ENCODE data around the gene ANKS3. TPM values are rescaled to one million over a fixed set of nuclear protein-coding genes. Genes with fewer than 3 reads are reported as not detected.

Gene ANKS3
- total and polyA plus RNA-seq, 2 of the 8 experiments (the other 6 are each of a cell fraction or from before 2014, with no cell fraction given), result 15.5 to 23.9 TPM

DNA sequence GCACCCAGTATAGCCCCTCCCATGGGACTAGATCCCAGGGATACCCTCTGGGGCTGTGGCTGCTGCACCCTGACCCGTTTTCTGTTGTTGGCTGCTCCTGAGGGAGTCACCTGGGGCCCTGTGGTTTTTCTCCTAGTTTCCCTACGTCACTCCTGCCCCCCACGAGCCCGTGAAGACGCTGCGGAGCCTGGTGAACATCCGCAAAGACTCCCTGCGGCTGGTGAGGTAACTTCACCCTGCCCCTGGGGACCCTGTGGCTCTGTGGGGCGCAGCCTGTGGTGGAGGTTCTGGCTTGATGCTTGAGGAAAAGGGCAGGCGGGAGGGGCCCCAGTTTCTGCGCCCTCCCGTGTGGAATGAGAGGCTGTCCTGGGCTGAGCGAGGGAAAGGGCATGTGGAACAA is 82.2 kb downstream of the ANKS3 start:
- ChIA-PET POLR2A (ENCODE audit: partially characterized antibody) (interaction anchor here (0.5 to 1.3 kb wide), 2 partner anchors 18 to 22 kb away, joined by 3 to 4 read pairs; no protein-coding TSS in a partner anchor), CTCF (ENCODE audit: partially characterized antibody) (interaction anchor here (0.7 to 2.9 kb wide), 11 partner anchors 9 to 144 kb away, joined by 3 to 49 read pairs (median 4); partner anchors contain the start of gene MGRN1)
- no peak overlapping the region for H2BK20ac ChIP-seq (ENCODE audit: low read length)
- DNase-seq (ENCODE audit: low read depth in 1 of 2, low spot score in 2 of 2) (no peak), FAIRE-seq (no peak)
- H3K14ac ChIP-seq (ENCODE audit: insufficient read length), result no peak overlapping the region
- no peaks in the 10 kb centered on the region for H3K27me3 ChIP-seq (replicated peaks in 1 of 4; ENCODE audit: control insufficient read depth in 3 of 4, extremely low read depth in 1 of 4, insufficient read depth in 3 of 4, low read length in 3 of 4)
- no peak overlapping the region for H2AFZ ChIP-seq (ENCODE audit: low read length)
- H3K23me2 ChIP-seq (ENCODE audit: low read depth, low read length), result no peaks in the 10 kb centered on the region
- H3K56ac ChIP-seq (replicated peaks; ENCODE audit: insufficient read length, low read depth, low read length), result no peak overlapping the region
- peaks cover 9 to 16% of the 10 kb centered on the region in 2 experiments for H4K20me1 ChIP-seq (replicated peaks in 1 of 2; ENCODE audit: control insufficient read depth in 1 of 2, insufficient read depth in 2 of 2, low read length in 2 of 2)
- no peak overlapping the region for H2BK15ac ChIP-seq (ENCODE audit: low read length)
- H3K79me1 ChIP-seq (ENCODE audit: low read depth, low read length), result peaks cover 9% of the 10 kb centered on the region
- no peak overlapping the region for H3K4me3 ChIP-seq (ENCODE audit: extremely low read depth in 1 of 4, insufficient read depth in 2 of 4, low read depth in 3 of 4, low read length in 4 of 4)
- H2BK12ac ChIP-seq (ENCODE audit: low read depth, low read length), result no peak overlapping the region
- no peak overlapping the region for H3K9ac ChIP-seq (replicated peaks in 1 of 4; ENCODE audit: extremely low read depth in 1 of 4, low read depth in 3 of 4, low read length in 3 of 4)
- no peak overlapping the region for H3K27ac ChIP-seq (ENCODE audit: low read depth, low read length)
- no peaks in the 10 kb centered on the region for H3K9me3 ChIP-seq (ENCODE audit: insufficient read depth in 2 of 2, low read depth in 1 of 2, low read length in 1 of 2)
- no peak overlapping the region for H3K4me2 ChIP-seq (ENCODE audit: insufficient read depth in 1 of 2, low read depth in 2 of 2, low read length in 2 of 2)
- H4K8ac ChIP-seq (ENCODE audit: extremely low read depth, insufficient read depth, low read length), result no peak overlapping the region
- H3K4ac ChIP-seq (replicated peaks; ENCODE audit: insufficient read length, low read depth, low read length), result no peak overlapping the region
- H2BK5ac ChIP-seq (ENCODE audit: low read depth, low read length), result no peak overlapping the region
- H4K5ac ChIP-seq (ENCODE audit: insufficient read length, low read depth, low read length), result no peak overlapping the region
- H2AK5ac ChIP-seq (ENCODE audit: low read depth, low read length), result no peak overlapping the region
- H3K18ac ChIP-seq (ENCODE audit: extremely low read depth, low read length), result no peak overlapping the region
- H2BK120ac ChIP-seq (replicated peaks; ENCODE audit: low read depth, low read length), result no peak overlapping the region
- H3K4me1 ChIP-seq (replicated peaks in 1 of 4; ENCODE audit: control insufficient read depth in 3 of 4, insufficient read depth in 4 of 4, low read length in 3 of 4), result peaks cover 0 to 2% (median 0%) of the 10 kb centered on the region in 4 experiments; a peak in 2 of 7 replicates
- no peak overlapping the region for H4K91ac ChIP-seq (replicated peaks; ENCODE audit: insufficient read length, low read length)
- peaks cover 0 to 15% (median 7%) of the 10 kb centered on the region in 4 experiments; a peak in 7 of 8 replicates for H3K36me3 ChIP-seq (ENCODE audit: control insufficient read depth in 2 of 4, insufficient read depth in 4 of 4, low read length in 3 of 4)
- H3K79me2 ChIP-seq (ENCODE audit: control insufficient read depth in 1 of 2, insufficient read depth in 2 of 2, low read length in 2 of 2), result peaks cover 0 to 10% of the 10 kb centered on the region in 2 experiments; a peak in 2 of 4 replicates
- WGBS, 2 experiments (ENCODE audit: extremely low coverage in 1 of 2, insufficient coverage in 1 of 2, insufficient read length in 1 of 2, insufficient replicate concordance in 2 of 2, low coverage in 1 of 2, low lambda C conversion rate in 2 of 2, missing lambda C conversion rate in 1 of 2), result 90% methylated on average over 12 of the region's 13 CpGs; no CpG with 5 or more reads in 1 of the 2 experiments
- no peak overlapping the region for H3K23ac ChIP-seq (ENCODE audit: insufficient read length)
- TF ChIP-seq CREB1 (IDR thresholded peaks at IDR 0.05), result no peak
- TF ChIP-seq POU5F1 (IDR thresholded peaks at IDR 0.05; ENCODE audit: low read depth, low read length), result no peak
- no peak for TF ChIP-seq EGR1 (IDR thresholded peaks at IDR 0.05; ENCODE audit: borderline replicate concordance, low read depth, low read length)
- no peak for TF ChIP-seq TAF1 (IDR thresholded peaks at IDR 0.05; ENCODE audit: low read depth, low read length)
- TF ChIP-seq TAF7 (optimal IDR thresholded peaks at IDR 0.05; ENCODE audit: borderline replicate concordance, low read depth, low read length), result no peak
- TF ChIP-seq SAP30 (IDR thresholded peaks at IDR 0.05; ENCODE audit: insufficient read depth, insufficient replicate concordance, low read length), result no peak
- no peak for TF ChIP-seq POLR2A (IDR thresholded peaks at IDR 0.05; ENCODE audit: control extremely low read depth in 1 of 2, low read depth in 2 of 2, low read length in 2 of 2)
- TF ChIP-seq, protein P1, sequence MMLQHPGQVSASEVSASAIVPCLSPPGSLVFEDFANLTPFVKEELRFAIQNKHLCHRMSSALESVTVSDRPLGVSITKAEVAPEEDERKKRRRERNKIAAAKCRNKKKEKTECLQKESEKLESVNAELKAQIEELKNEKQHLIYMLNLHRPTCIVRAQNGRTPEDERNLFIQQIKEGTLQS (IDR thresholded peaks at IDR 0.05; ENCODE audit: insufficient read depth, low read depth, low read length), result no peak
- TF ChIP-seq CHD1 (IDR thresholded peaks at IDR 0.05; ENCODE audit: low read depth, low read length), result no peak
- TF ChIP-seq TBP (IDR thresholded peaks at IDR 0.05; ENCODE audit: low read depth, low read length), result no peak
- no peak for TF ChIP-seq POLR2AphosphoS5 (IDR thresholded peaks at IDR 0.05; ENCODE audit: low read depth, low read length)
- no peak for TF ChIP-seq KDM4A (IDR thresholded peaks at IDR 0.05; ENCODE audit: low read depth, low read length, severe bottlenecking)
- TF ChIP-seq GTF2F1 (IDR thresholded peaks at IDR 0.05; ENCODE audit: borderline replicate concordance, low read depth, low read length), result no peak

All from H1 (cell line).